T-helper 2 cell (primary cell): ENCODE results near the gene RBM38.
"Not testable (repeated sequence)": the region's sequence is repeated elsewhere in the genome, so short reads cannot be mapped to it uniquely, and the experiment has no call there.

Source experiments
- DNase-seq, 5 experiments: peaks; one replicate each; pipeline versions ENCODE4 v3.0.0 to v3.0.0-alpha.2; 2012 to 2022
- total RNA-seq, 2 donors: gene quantifications; one replicate each; lab custom pipeline; 2026; lab: John Stamatoyannopoulos, UW

The RBM38 gene
- 247 to 569 reads per million in 2 donors for total RNA-seq

- DNase-seq: peak; percentile 56 to 80 (median 62)
Observed at GRCh38 chr20:57390604-57391438, at the start of gene RBM38. RBM38 (plus strand) TSS chr20:57391396; CDS start chr20:57391582, 186 bp downstream.

GRCh38 chr20:57341663-57342062 lies 49.5 kb upstream of the RBM38 start:
- no peak for DNase-seq

- no peak for DNase-seq
Observed at GRCh38 chr20:57342829-57343228, 48.4 kb upstream of the RBM38 start.

GRCh38 chr20:57346477-57346876 lies 44.7 kb upstream of the RBM38 start:
- peak; percentile 18 to 56 (median 48) for DNase-seq

- DNase-seq: no peak
Observed at GRCh38 chr20:57347393-57347792, 43.8 kb upstream of the RBM38 start.

GRCh38 chr20:57348200-57348921 lies 42.8 kb upstream of the RBM38 start:
- DNase-seq: not testable (repeated sequence)

- DNase-seq: peak in 1 of 5 experiments; percentile 34
Observed at GRCh38 chr20:57348922-57349574, 42.1 kb upstream of the RBM38 start.

- no peak for DNase-seq
Observed at GRCh38 chr20:57350081-57350710, 41.0 kb upstream of the RBM38 start.

- DNase-seq: not testable (repeated sequence)
Observed at GRCh38 chr20:57350726-57351041, 40.5 kb upstream of the RBM38 start.

- peak; percentile 77 to 93 (median 86) for DNase-seq
Observed at GRCh38 chr20:57351042-57351783, 40.0 kb upstream of the RBM38 start, which contains the start of gene RAE1. RAE1 (plus strand) TSS chr20:57351255; CDS start chr20:57354039, 2,784 bp downstream.

- DNase-seq: no peak
Observed at GRCh38 chr20:57352305-57352704, 38.9 kb upstream of the RBM38 start.

GRCh38 chr20:57353351-57353750 lies 37.8 kb upstream of the RBM38 start:
- no peak for DNase-seq

GRCh38 chr20:57361517-57361916 lies 29.7 kb upstream of the RBM38 start:
- no peak for DNase-seq

GRCh38 chr20:57364451-57364850 lies 26.7 kb upstream of the RBM38 start:
- no peak for DNase-seq

GRCh38 chr20:57369596-57369995 lies 21.6 kb upstream of the RBM38 start:
- no peak for DNase-seq

- no peak for DNase-seq
Observed at GRCh38 chr20:57370316-57370715, 20.9 kb upstream of the RBM38 start.

- DNase-seq: no peak
Observed at GRCh38 chr20:57371363-57371762, 19.8 kb upstream of the RBM38 start.

GRCh38 chr20:57372157-57372556 lies 19.0 kb upstream of the RBM38 start:
- no peak for DNase-seq

- DNase-seq: no peak
Observed at GRCh38 chr20:57372581-57373350, 18.4 kb upstream of the RBM38 start.

- no peak for DNase-seq
Observed at GRCh38 chr20:57374343-57374930, 16.8 kb upstream of the RBM38 start.
